T-helper 2 cell treated with Interferon-gamma antibody and Interleukin-4, amounts not matched to agents 5 μg/mL and 100 μg/mL, for 36 hours (primary cell): ENCODE measurements around the gene DNAJC22.
"Not testable (repeated sequence)": the region's sequence is repeated elsewhere in the genome, so short reads cannot be mapped to it uniquely, and the experiment has no call there.

Experiments used
- DNase-seq: peaks from one replicate; pipeline ENCODE4 v3.0.0; 2021; ENCODE audit warnings: low spot score
- H3K27ac Mint-ChIP-seq: one replicate; pipeline ENCODE4 v1.8.0; 2021; ENCODE audit warnings: mild to moderate bottlenecking, mixed read lengths
- H3K27me3 Mint-ChIP-seq: one replicate; pipeline ENCODE4 v1.8.0; 2021; ENCODE audit warnings: low read depth, mixed read lengths
- H3K36me3 Mint-ChIP-seq: one replicate; pipeline ENCODE4 v1.8.0; 2021; ENCODE audit warnings: low read depth, mixed read lengths
- H3K4me1 Mint-ChIP-seq: one replicate; pipeline ENCODE4 v1.8.0; 2021; ENCODE audit warnings: low read depth, mixed read lengths
- H3K4me3 Mint-ChIP-seq: one replicate; pipeline ENCODE4 v1.8.0; 2022; ENCODE audit warnings: mild to moderate bottlenecking, moderate library complexity, mixed read lengths
- H3K9me3 Mint-ChIP-seq: one replicate; pipeline ENCODE4 v1.8.0; 2021; ENCODE audit warnings: mixed read lengths

The DNAJC22 gene

DNA sequence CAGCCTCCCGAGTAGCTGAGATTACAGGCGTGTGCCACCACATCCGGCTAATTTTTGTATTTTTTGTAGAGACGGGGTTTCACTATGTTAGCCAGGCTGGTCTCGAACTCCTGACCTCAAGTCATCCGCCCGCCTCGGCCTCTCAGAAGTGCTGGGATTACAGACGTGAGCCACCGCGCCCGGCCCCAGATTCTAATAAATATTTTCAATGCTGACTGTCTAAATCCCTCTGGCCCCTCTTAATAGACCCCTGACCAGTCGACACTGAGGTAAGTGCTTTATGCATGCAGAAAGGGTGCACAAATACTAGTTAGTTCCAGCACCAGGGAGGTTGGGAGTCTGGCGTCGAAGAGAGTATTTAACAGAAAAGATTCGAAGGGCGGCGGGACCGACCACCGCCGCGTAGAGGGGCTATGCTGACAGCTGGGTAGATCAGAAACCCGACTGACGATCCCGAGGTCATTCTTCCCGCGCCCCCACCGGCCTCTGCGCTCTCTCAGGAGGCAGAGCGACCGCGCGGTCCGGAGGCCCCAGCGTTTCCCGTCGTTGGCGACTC lies 19.5 kb downstream of the DNAJC22 start:
- Mint-ChIP-seq H3K36me3 (no peaks in the 10 kb centered on the region), H3K27me3 (peaks cover 3% of the 10 kb centered on the region), H3K9me3 (no peaks in the 10 kb centered on the region), H3K4me1 (peaks cover 34% of the 10 kb centered on the region), H3K27ac (peak overlapping the region; percentile 94), H3K4me3 (peak overlapping the region; percentile 88)
- DNase-seq: no peak

- peaks cover 39% of the 10 kb centered on the region for H3K4me1 Mint-ChIP-seq
- peak overlapping the region; percentile 94 for H3K27ac Mint-ChIP-seq
- no peaks in the 10 kb centered on the region for H3K9me3 Mint-ChIP-seq
Measured at GRCh38 chr12:49366652-49367380, 20.1 kb downstream of the DNAJC22 start.

GRCh38 chr12:49367381-49368239 lies 20.9 kb downstream of the DNAJC22 start, which contains the start of gene SPATS2:
Gene SPATS2 (plus strand): TSS chr12:49367462. CDS start chr12:49461013, 93,551 bp downstream.
- Mint-ChIP-seq H3K27me3 (no peaks in the 10 kb centered on the region), H3K36me3 (peaks cover 3% of the 10 kb centered on the region), H3K27ac (peak within 1 kb of the TSS; percentile 94), H3K4me1 (peaks cover 39% of the 10 kb centered on the region), H3K4me3 (peak within 1 kb of the TSS; percentile 88), H3K9me3 (no peaks in the 10 kb centered on the region)
- no peak for DNase-seq

More at GRCh38 chr12:49366652-49367380, 20.1 kb downstream of the DNAJC22 start:
- H3K36me3 Mint-ChIP-seq: peaks cover 3% of the 10 kb centered on the region
- DNase-seq: peak; percentile 96
- peak overlapping the region; percentile 88 for H3K4me3 Mint-ChIP-seq
- H3K27me3 Mint-ChIP-seq: no peaks in the 10 kb centered on the region

- no peak for DNase-seq
- Mint-ChIP-seq H3K9me3 (no peaks in the 10 kb centered on the region), H3K4me1 (peaks cover 41% of the 10 kb centered on the region), H3K27ac (peak overlapping the region; percentile 94), H3K27me3 (no peaks in the 10 kb centered on the region), H3K4me3 (peak overlapping the region; percentile 88), H3K36me3 (peaks cover 5% of the 10 kb centered on the region)
Measured at GRCh38 chr12:49368240-49368600, 21.5 kb downstream of the DNAJC22 start.

GRCh38 chr12:49369411-49370145 lies 22.9 kb downstream of the DNAJC22 start:
- DNase-seq: peak; percentile 33
- no peaks in the 10 kb centered on the region for H3K27me3 Mint-ChIP-seq
- H3K27ac Mint-ChIP-seq: no peak overlapping the region
- peaks cover 41% of the 10 kb centered on the region for H3K4me1 Mint-ChIP-seq
- H3K36me3 Mint-ChIP-seq: peaks cover 5% of the 10 kb centered on the region
- no peaks in the 10 kb centered on the region for H3K9me3 Mint-ChIP-seq
- H3K4me3 Mint-ChIP-seq: no peak overlapping the region

GRCh38 chr12:49370539-49370938 lies 23.9 kb downstream of the DNAJC22 start:
- Mint-ChIP-seq H3K9me3 (no peaks in the 10 kb centered on the region), H3K27ac (no peak overlapping the region), H3K4me3 (no peak overlapping the region), H3K4me1 (peaks cover 45% of the 10 kb centered on the region), H3K36me3 (peaks cover 5% of the 10 kb centered on the region), H3K27me3 (no peaks in the 10 kb centered on the region)
- no peak for DNase-seq

GRCh38 chr12:49375406-49375805 lies 28.7 kb downstream of the DNAJC22 start:
- H3K4me3 Mint-ChIP-seq: no peak overlapping the region
- H3K4me1 Mint-ChIP-seq: peaks cover 19% of the 10 kb centered on the region
- DNase-seq: no peak
- H3K27me3 Mint-ChIP-seq: no peaks in the 10 kb centered on the region
- peaks cover 5% of the 10 kb centered on the region for H3K36me3 Mint-ChIP-seq
- H3K9me3 Mint-ChIP-seq: no peaks in the 10 kb centered on the region
- peak overlapping the region; percentile 2 for H3K27ac Mint-ChIP-seq

- H3K9me3 Mint-ChIP-seq: no peaks in the 10 kb centered on the region
- no peaks in the 10 kb centered on the region for H3K27me3 Mint-ChIP-seq
- H3K4me1 Mint-ChIP-seq: peaks cover 10% of the 10 kb centered on the region
- H3K4me3 Mint-ChIP-seq: no peak overlapping the region
- DNase-seq: no peak
- peaks cover 2% of the 10 kb centered on the region for H3K36me3 Mint-ChIP-seq
- no peak overlapping the region for H3K27ac Mint-ChIP-seq
Measured at GRCh38 chr12:49377386-49377785, 30.7 kb downstream of the DNAJC22 start.

- not testable (repeated sequence) for H3K27me3 Mint-ChIP-seq, H3K36me3 Mint-ChIP-seq, H3K27ac Mint-ChIP-seq, H3K4me3 Mint-ChIP-seq, H3K4me1 Mint-ChIP-seq, DNase-seq, H3K9me3 Mint-ChIP-seq
Measured at GRCh38 chr12:49380184-49380583, 33.5 kb downstream of the DNAJC22 start.

DNA sequence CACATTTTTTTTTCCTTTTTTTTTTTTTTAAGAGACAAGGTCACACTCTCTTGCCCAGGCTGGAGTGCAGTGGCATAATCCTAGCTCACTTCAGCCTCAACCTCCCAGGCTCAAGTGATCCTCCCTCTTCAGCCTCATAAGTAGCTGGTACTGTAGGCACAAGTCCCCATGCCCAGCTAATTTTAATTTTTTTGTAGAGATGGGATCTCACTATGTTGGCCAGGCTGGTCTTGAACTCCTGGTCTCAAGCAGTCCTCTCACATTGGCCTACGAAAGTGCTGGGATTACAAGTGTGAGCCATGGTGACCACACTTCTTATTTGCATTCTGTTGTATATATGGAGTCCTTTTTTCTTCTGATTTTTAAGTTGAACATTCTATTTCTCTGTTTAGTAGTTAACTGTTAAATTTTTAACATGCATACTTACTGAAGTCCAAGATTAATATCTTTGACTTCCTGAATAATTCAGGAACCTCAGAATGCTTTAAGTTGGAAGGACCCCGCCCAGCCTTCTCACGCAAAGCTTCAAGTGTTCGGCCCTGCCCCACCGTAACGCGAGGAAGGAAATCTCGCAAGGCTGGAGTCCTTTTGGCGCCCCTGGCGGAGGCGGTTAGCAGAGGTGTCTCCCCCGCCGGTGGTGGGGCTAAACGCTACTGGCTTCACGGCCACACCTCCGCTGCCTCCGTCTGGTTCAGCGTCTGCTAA lies 42.1 kb downstream of the DNAJC22 start:
- no peak overlapping the region for H3K27ac Mint-ChIP-seq
- H3K4me3 Mint-ChIP-seq: peak overlapping the region; percentile 27
- H3K27me3 Mint-ChIP-seq: no peaks in the 10 kb centered on the region
- peak; percentile 46 for DNase-seq
- H3K4me1 Mint-ChIP-seq: peaks cover 7% of the 10 kb centered on the region
- no peaks in the 10 kb centered on the region for H3K9me3 Mint-ChIP-seq
- peaks cover 5% of the 10 kb centered on the region for H3K36me3 Mint-ChIP-seq

DNA sequence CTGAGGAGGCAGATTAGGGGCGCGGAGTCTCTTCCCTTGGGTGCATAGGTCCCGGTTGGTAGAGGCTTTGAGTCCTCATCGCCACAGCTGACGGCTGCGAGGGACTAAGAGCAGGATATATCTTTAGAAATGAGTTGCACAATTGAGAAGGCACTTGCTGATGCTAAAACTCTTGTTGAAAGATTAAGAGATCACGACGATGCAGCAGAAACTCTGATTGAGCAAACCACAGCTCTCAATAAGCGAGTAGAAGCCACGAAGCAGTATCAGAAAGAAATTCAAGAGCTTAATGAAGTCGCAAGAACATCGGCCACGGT lies 42.7 kb downstream of the DNAJC22 start:
- peak overlapping the region; percentile 27 for H3K4me3 Mint-ChIP-seq
- no peak for DNase-seq
- peaks cover 5% of the 10 kb centered on the region for H3K36me3 Mint-ChIP-seq
- no peaks in the 10 kb centered on the region for H3K27me3 Mint-ChIP-seq
- no peaks in the 10 kb centered on the region for H3K9me3 Mint-ChIP-seq
- no peak overlapping the region for H3K27ac Mint-ChIP-seq
- peaks cover 7% of the 10 kb centered on the region for H3K4me1 Mint-ChIP-seq

DNA sequence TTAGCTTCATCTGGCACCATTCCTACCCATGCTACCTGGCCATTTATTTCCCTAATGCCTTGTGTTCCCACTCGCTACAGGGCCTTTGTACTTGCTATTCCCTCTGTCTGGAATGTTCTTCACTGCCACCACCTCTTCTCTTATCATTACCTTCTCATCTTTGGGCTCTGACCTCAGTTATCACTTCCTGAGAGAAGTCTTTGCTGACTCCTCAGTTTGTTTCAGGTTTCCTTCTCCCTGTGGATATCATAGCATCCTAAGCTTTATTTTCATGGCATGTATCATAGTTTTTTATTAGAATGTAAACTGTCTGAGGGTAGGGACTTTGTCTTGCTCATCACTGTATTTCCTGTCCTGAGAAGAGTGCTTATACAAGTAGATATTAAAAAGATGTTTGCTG lies 50.3 kb downstream of the DNAJC22 start:
- DNase-seq: no peak
- no peaks in the 10 kb centered on the region for H3K9me3 Mint-ChIP-seq
- no peak overlapping the region for H3K27ac Mint-ChIP-seq
- H3K27me3 Mint-ChIP-seq: peaks cover 3% of the 10 kb centered on the region
- peaks cover 2% of the 10 kb centered on the region for H3K4me1 Mint-ChIP-seq
- H3K4me3 Mint-ChIP-seq: no peak overlapping the region
- no peaks in the 10 kb centered on the region for H3K36me3 Mint-ChIP-seq

DNA sequence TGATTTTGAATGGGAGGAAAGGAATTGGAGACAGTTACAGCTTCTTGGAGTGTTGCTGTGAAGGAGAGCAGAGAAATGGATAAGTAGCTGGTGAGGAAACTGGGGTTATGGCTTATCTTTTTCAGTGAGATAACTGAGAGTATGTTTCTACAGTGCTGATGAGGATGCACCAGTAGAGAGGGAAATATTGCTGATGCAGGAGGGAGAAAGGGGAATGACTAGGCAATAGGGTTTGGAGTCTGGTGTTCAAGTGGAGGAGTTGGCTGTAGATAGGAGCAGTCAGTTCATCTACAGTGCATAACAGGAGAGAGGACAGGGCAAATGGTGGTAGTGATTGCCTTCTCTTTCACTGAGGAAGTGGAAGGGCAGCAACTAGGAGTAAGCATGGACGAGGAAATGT lies 53.6 kb downstream of the DNAJC22 start:
- Mint-ChIP-seq H3K4me3 (no peak overlapping the region), H3K4me1 (peaks cover 22% of the 10 kb centered on the region), H3K36me3 (no peaks in the 10 kb centered on the region), H3K9me3 (no peaks in the 10 kb centered on the region), H3K27me3 (peaks cover 3% of the 10 kb centered on the region), H3K27ac (no peak overlapping the region)
- DNase-seq: no peak
